ENCODE results near the gene PLCB1.
"Not testable (repeated sequence)": the region's sequence is repeated elsewhere in the genome, so short reads cannot be mapped to it uniquely, and the experiment has no call there.

PLCB1 gene

GRCh38 chr20:8436938-8437337 is 304.9 kb downstream of the PLCB1 start:
- not testable (repeated sequence) for H4K8ac ChIP-seq (ENCODE audit: low read depth, low read length); H3K4ac ChIP-seq (ENCODE audit: low read length); H3K27ac ChIP-seq (replicated peaks; ENCODE audit: low read length); H2BK120ac ChIP-seq (ENCODE audit: low read depth, low read length); H4K91ac ChIP-seq (ENCODE audit: low read depth, low read length, poor library complexity); DNase-seq (ENCODE audit: low spot score); H3K9ac ChIP-seq (ENCODE audit: low read depth, low read length, poor library complexity); H3K79me1 ChIP-seq (ENCODE audit: low read depth, low read length); H3K14ac ChIP-seq (ENCODE audit: low read length); H2BK15ac ChIP-seq (ENCODE audit: low read length); H2BK5ac ChIP-seq (ENCODE audit: low read length); H3K4me3 ChIP-seq (ENCODE audit: low read length in 2 of 2); H3K36me3 ChIP-seq (replicated peaks in 1 of 2; ENCODE audit: control insufficient read depth in 2 of 2, insufficient read depth in 2 of 2, low read length in 2 of 2); H3K9me3 ChIP-seq (replicated peaks in 1 of 2; ENCODE audit: control insufficient read depth in 2 of 2, insufficient read depth in 1 of 2, low read depth in 1 of 2, low read length in 2 of 2); H2AK5ac ChIP-seq (ENCODE audit: low read depth, low read length); H2AFZ ChIP-seq (ENCODE audit: low read length); H3K4me2 ChIP-seq (ENCODE audit: insufficient read depth, low read length, poor library complexity, severe bottlenecking); H3K4me1 ChIP-seq (ENCODE audit: control insufficient read depth in 2 of 2, insufficient read depth in 1 of 2, low read depth in 1 of 2, low read length in 2 of 2); H3K23ac ChIP-seq (ENCODE audit: low read depth, low read length, poor library complexity); H2BK12ac ChIP-seq (ENCODE audit: low read length); H3K27me3 ChIP-seq (ENCODE audit: control insufficient read depth in 3 of 3, insufficient read depth in 3 of 3, low read depth in 1 of 3, low read length in 3 of 3); H3K18ac ChIP-seq (ENCODE audit: low read length)
- WGBS, 2 donors (ENCODE audit: extremely low coverage in 2 of 2, insufficient read length in 2 of 2, insufficient replicate concordance in 1 of 2): no CpG with 5 or more reads among the region's 5 CpGs

GRCh38 chr20:8438748-8439147 is 306.7 kb downstream of the PLCB1 start:
- no peak overlapping the region for H4K8ac ChIP-seq (ENCODE audit: low read depth, low read length)
- H3K9ac ChIP-seq (ENCODE audit: low read depth, low read length, poor library complexity): no peak overlapping the region
- H3K4me3 ChIP-seq (ENCODE audit: low read length in 2 of 2): no peak overlapping the region
- no peak for DNase-seq (ENCODE audit: low spot score)
- no peaks in the 10 kb centered on the region for H3K36me3 ChIP-seq (replicated peaks in 1 of 2; ENCODE audit: control insufficient read depth in 2 of 2, insufficient read depth in 2 of 2, low read length in 2 of 2)
- no peak overlapping the region for H3K27ac ChIP-seq (replicated peaks; ENCODE audit: low read length)
- H3K18ac ChIP-seq (ENCODE audit: low read length): no peak overlapping the region
- H2AFZ ChIP-seq (ENCODE audit: low read length): no peak overlapping the region
- H3K23ac ChIP-seq (ENCODE audit: low read depth, low read length, poor library complexity): no peak overlapping the region
- no peak overlapping the region for H2BK5ac ChIP-seq (ENCODE audit: low read length)
- H4K91ac ChIP-seq (ENCODE audit: low read depth, low read length, poor library complexity): no peak overlapping the region
- H2BK120ac ChIP-seq (ENCODE audit: low read depth, low read length): no peak overlapping the region
- no peaks in the 10 kb centered on the region for H3K79me1 ChIP-seq (ENCODE audit: low read depth, low read length)
- H3K4me2 ChIP-seq (ENCODE audit: insufficient read depth, low read length, poor library complexity, severe bottlenecking): no peak overlapping the region
- no peak overlapping the region for H2BK15ac ChIP-seq (ENCODE audit: low read length)
- no peak overlapping the region for H3K4ac ChIP-seq (ENCODE audit: low read length)
- H3K9me3 ChIP-seq (replicated peaks in 1 of 2; ENCODE audit: control insufficient read depth in 2 of 2, insufficient read depth in 1 of 2, low read depth in 1 of 2, low read length in 2 of 2): no peaks in the 10 kb centered on the region
- H2BK12ac ChIP-seq (ENCODE audit: low read length): no peak overlapping the region
- no peaks in the 10 kb centered on the region for H3K27me3 ChIP-seq (ENCODE audit: control insufficient read depth in 3 of 3, insufficient read depth in 3 of 3, low read depth in 1 of 3, low read length in 3 of 3)
- no peak overlapping the region for H2AK5ac ChIP-seq (ENCODE audit: low read depth, low read length)
- H3K14ac ChIP-seq (ENCODE audit: low read length): no peak overlapping the region
- no CpG with 5 or more reads among the region's 5 CpGs for WGBS, 2 donors (ENCODE audit: extremely low coverage in 2 of 2, insufficient read length in 2 of 2, insufficient replicate concordance in 1 of 2)
- no peaks in the 10 kb centered on the region for H3K4me1 ChIP-seq (ENCODE audit: control insufficient read depth in 2 of 2, insufficient read depth in 1 of 2, low read depth in 1 of 2, low read length in 2 of 2)

GRCh38 chr20:8443464-8444072 is 311.5 kb downstream of the PLCB1 start:
- no peak overlapping the region for H3K4ac ChIP-seq (ENCODE audit: low read length)
- H3K23ac ChIP-seq (ENCODE audit: low read depth, low read length, poor library complexity): no peak overlapping the region
- no peak overlapping the region for H3K4me3 ChIP-seq (ENCODE audit: low read length in 2 of 2)
- no peak overlapping the region for H2BK15ac ChIP-seq (ENCODE audit: low read length)
- no peak overlapping the region for H3K4me2 ChIP-seq (ENCODE audit: insufficient read depth, low read length, poor library complexity, severe bottlenecking)
- DNase-seq (ENCODE audit: low spot score): no peak
- no peaks in the 10 kb centered on the region for H3K27me3 ChIP-seq (ENCODE audit: control insufficient read depth in 3 of 3, insufficient read depth in 3 of 3, low read depth in 1 of 3, low read length in 3 of 3)
- H3K9me3 ChIP-seq (replicated peaks in 1 of 2; ENCODE audit: control insufficient read depth in 2 of 2, insufficient read depth in 1 of 2, low read depth in 1 of 2, low read length in 2 of 2): no peaks in the 10 kb centered on the region
- no peak overlapping the region for H3K9ac ChIP-seq (ENCODE audit: low read depth, low read length, poor library complexity)
- no peak overlapping the region for H2AFZ ChIP-seq (ENCODE audit: low read length)
- no peak overlapping the region for H2BK120ac ChIP-seq (ENCODE audit: low read depth, low read length)
- H3K18ac ChIP-seq (ENCODE audit: low read length): no peak overlapping the region
- H2AK5ac ChIP-seq (ENCODE audit: low read depth, low read length): no peak overlapping the region
- no peak overlapping the region for H3K27ac ChIP-seq (replicated peaks; ENCODE audit: low read length)
- H3K36me3 ChIP-seq (replicated peaks in 1 of 2; ENCODE audit: control insufficient read depth in 2 of 2, insufficient read depth in 2 of 2, low read length in 2 of 2): no peaks in the 10 kb centered on the region
- H3K14ac ChIP-seq (ENCODE audit: low read length): no peak overlapping the region
- no peak overlapping the region for H4K8ac ChIP-seq (ENCODE audit: low read depth, low read length)
- no CpG with 5 or more reads among the region's 2 CpGs for WGBS, 2 donors (ENCODE audit: extremely low coverage in 2 of 2, insufficient read length in 2 of 2, insufficient replicate concordance in 1 of 2)
- H2BK5ac ChIP-seq (ENCODE audit: low read length): no peak overlapping the region
- no peak overlapping the region for H2BK12ac ChIP-seq (ENCODE audit: low read length)
- no peaks in the 10 kb centered on the region for H3K79me1 ChIP-seq (ENCODE audit: low read depth, low read length)
- no peak overlapping the region for H4K91ac ChIP-seq (ENCODE audit: low read depth, low read length, poor library complexity)
- peaks cover 0 to under 1% of the 10 kb centered on the region in 2 donors for H3K4me1 ChIP-seq (ENCODE audit: control insufficient read depth in 2 of 2, insufficient read depth in 1 of 2, low read depth in 1 of 2, low read length in 2 of 2)

- Histone ChIP-seq H3K9me3 (replicated peaks in 1 of 2; ENCODE audit: control insufficient read depth in 2 of 2, insufficient read depth in 1 of 2, low read depth in 1 of 2, low read length in 2 of 2) (no peaks in the 10 kb centered on the region), H3K9ac (ENCODE audit: low read depth, low read length, poor library complexity) (no peak overlapping the region), H3K4me2 (ENCODE audit: insufficient read depth, low read length, poor library complexity, severe bottlenecking) (no peak overlapping the region), H3K4ac (ENCODE audit: low read length) (no peak overlapping the region), H3K14ac (ENCODE audit: low read length) (no peak overlapping the region), H2AFZ (ENCODE audit: low read length) (no peak overlapping the region), H2BK120ac (ENCODE audit: low read depth, low read length) (no peak overlapping the region), H3K27ac (replicated peaks; ENCODE audit: low read length) (no peak overlapping the region), H3K4me3 (ENCODE audit: low read length in 2 of 2) (no peak overlapping the region), H4K91ac (ENCODE audit: low read depth, low read length, poor library complexity) (no peak overlapping the region), H3K4me1 (ENCODE audit: control insufficient read depth in 2 of 2, insufficient read depth in 1 of 2, low read depth in 1 of 2, low read length in 2 of 2) (peaks cover 0 to 1% of the 10 kb centered on the region in 2 donors), H2BK5ac (ENCODE audit: low read length) (no peak overlapping the region), H3K79me1 (ENCODE audit: low read depth, low read length) (no peaks in the 10 kb centered on the region), H2BK15ac (ENCODE audit: low read length) (no peak overlapping the region), H3K36me3 (replicated peaks in 1 of 2; ENCODE audit: control insufficient read depth in 2 of 2, insufficient read depth in 2 of 2, low read length in 2 of 2) (no peaks in the 10 kb centered on the region), H3K18ac (ENCODE audit: low read length) (no peak overlapping the region), H2AK5ac (ENCODE audit: low read depth, low read length) (no peak overlapping the region), H4K8ac (ENCODE audit: low read depth, low read length) (no peak overlapping the region), H3K23ac (ENCODE audit: low read depth, low read length, poor library complexity) (no peak overlapping the region), H2BK12ac (ENCODE audit: low read length) (no peak overlapping the region), H3K27me3 (ENCODE audit: control insufficient read depth in 3 of 3, insufficient read depth in 3 of 3, low read depth in 1 of 3, low read length in 3 of 3) (no peaks in the 10 kb centered on the region)
- DNase-seq (ENCODE audit: low spot score): no peak
- no CpG with 5 or more reads among the region's 3 CpGs for WGBS, 2 donors (ENCODE audit: extremely low coverage in 2 of 2, insufficient read length in 2 of 2, insufficient replicate concordance in 1 of 2)
These were observed 315.4 kb downstream of the PLCB1 start for GRCh38 chr20:8447262-8448120.

Data from neuronal stem cell (in vitro differentiated cells).